Measurements from ENCODE around the gene TTC23L. TPM values are rescaled to one million over a fixed set of nuclear protein-coding genes. Genes with fewer than 3 reads are reported as not detected.

TTC23L gene
- total RNA-seq, 1 donor from 2014 or later = 1.6 TPM

- DNase-seq (ENCODE audit: low spot score) = no peak
Measured at GRCh38 chr5:34870382-34870781, 31.4 kb downstream of the TTC23L start.

GRCh38 chr5:34876275-34876674 lies 37.3 kb downstream of the TTC23L start:
- no peak for DNase-seq (ENCODE audit: low spot score)

- no peak for DNase-seq (ENCODE audit: low spot score)
Measured at GRCh38 chr5:34881246-34881645, 42.3 kb downstream of the TTC23L start.

GRCh38 chr5:34886392-34887119 lies 47.6 kb downstream of the TTC23L start:
- no peak for DNase-seq (ENCODE audit: low spot score)

- no peak for DNase-seq (ENCODE audit: low spot score)
Measured at GRCh38 chr5:34889394-34889793, 50.4 kb downstream of the TTC23L start.

GRCh38 chr5:34891981-34892380 lies 53.0 kb downstream of the TTC23L start:
- no peak for DNase-seq (ENCODE audit: low spot score)

- no peak for DNase-seq (ENCODE audit: low spot score)
Measured at GRCh38 chr5:34892414-34892813, 53.5 kb downstream of the TTC23L start.

GRCh38 chr5:34894716-34895115 lies 55.8 kb downstream of the TTC23L start:
- no peak for DNase-seq (ENCODE audit: low spot score)

GRCh38 chr5:34895641-34896419 lies 56.9 kb downstream of the TTC23L start:
- DNase-seq (ENCODE audit: low spot score) = no peak

GRCh38 chr5:34897646-34898045 lies 58.7 kb downstream of the TTC23L start:
- DNase-seq (ENCODE audit: low spot score) = no peak

GRCh38 chr5:34898258-34898895 lies 59.4 kb downstream of the TTC23L start:
- DNase-seq (ENCODE audit: low spot score) = peak; percentile 66

- no peak for DNase-seq (ENCODE audit: low spot score)
Measured at GRCh38 chr5:34899066-34899465, 60.1 kb downstream of the TTC23L start.

- no peak for DNase-seq (ENCODE audit: low spot score)
Measured at GRCh38 chr5:34900652-34901051, 61.7 kb downstream of the TTC23L start.

- DNase-seq (ENCODE audit: low spot score) = no peak
Measured at GRCh38 chr5:34903260-34903659, 64.3 kb downstream of the TTC23L start.

GRCh38 chr5:34905564-34905963 lies 66.6 kb downstream of the TTC23L start:
- no peak for DNase-seq (ENCODE audit: low spot score)

- DNase-seq (ENCODE audit: low spot score) = no peak
Measured at GRCh38 chr5:34913072-34913471, 74.1 kb downstream of the TTC23L start.

GRCh38 chr5:34914671-34915138 lies 75.7 kb downstream of the TTC23L start:
- DNase-seq (ENCODE audit: low spot score) = peak; percentile 14

- DNase-seq (ENCODE audit: low spot score) = peak; percentile 98
Measured at GRCh38 chr5:34915139-34915855, 76.3 kb downstream of the TTC23L start, which contains the start of the genes BRIX1 and RAD1. Gene BRIX1, plus strand, starts transcription at chr5:34915711. Its CDS starts 28 bp downstream, at chr5:34915739. Gene RAD1, minus strand, starts transcription at chr5:34915504. Its CDS starts 612 bp downstream, at chr5:34914892.

- DNase-seq (ENCODE audit: low spot score) = no peak
Measured at GRCh38 chr5:34915856-34916192, 76.9 kb downstream of the TTC23L start.

- DNase-seq (ENCODE audit: low spot score) = no peak
Measured at GRCh38 chr5:34916518-34916917, 77.6 kb downstream of the TTC23L start.

- no peak for DNase-seq (ENCODE audit: low spot score)
Measured at GRCh38 chr5:34918025-34918424, 79.1 kb downstream of the TTC23L start.

- DNase-seq (ENCODE audit: low spot score) = no peak
Measured at GRCh38 chr5:34919077-34919476, 80.1 kb downstream of the TTC23L start.

Measured in mucosa of gallbladder (tissue), 1 donor.